Keratinocyte (primary cell): Measurements from ENCODE around the gene CKS1B.

Experiments
- EZH2 ChIP-seq: IDR thresholded peaks from one replicate; pipeline ENCODE4 v1.6.1; 2012; ENCODE audit warnings: inconsistent platforms, mild to moderate bottlenecking, low read length, moderate library complexity
- TF ChIP-seq, protein P1 (sequence below), 3 experiments: IDR thresholded peaks in 1 of 3; conservative IDR thresholded peaks in 1 of 3; optimal IDR thresholded peaks in 1 of 3; 2 replicates in 2 of 3; 3 replicates in 1 of 3; pipeline versions ENCODE3 to v1.5.1; 2011; ENCODE audit warnings: low read length in 3 of 3, mild to moderate bottlenecking in 3 of 3, moderate library complexity in 2 of 3, control low read depth in 1 of 3, inconsistent platforms in 1 of 3; ENCODE audit not compliant: insufficient read depth in 2 of 3; ENCODE audit errors: extremely low read depth in 1 of 3

DNA sequence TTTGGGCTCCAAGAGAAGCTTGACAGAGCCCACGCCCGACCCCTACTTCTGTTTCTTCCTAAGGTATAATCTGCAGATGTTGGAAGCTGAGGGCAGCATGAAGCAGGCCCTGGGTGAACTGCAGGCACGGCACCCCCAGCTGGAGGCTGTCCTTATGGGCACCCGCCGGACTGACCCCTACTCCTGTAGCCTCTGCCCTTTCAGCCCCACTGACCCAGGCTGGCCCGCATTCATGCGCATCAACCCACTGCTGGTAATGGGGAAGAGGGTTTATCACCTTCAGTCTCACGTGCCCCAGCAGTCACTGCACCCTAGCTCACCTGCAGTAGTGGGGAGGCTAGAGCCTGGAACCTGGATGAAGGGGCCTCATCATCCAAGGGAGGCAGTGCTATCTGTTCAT is 15.8 kb downstream of the CKS1B start:
- TF ChIP-seq, protein P1, sequence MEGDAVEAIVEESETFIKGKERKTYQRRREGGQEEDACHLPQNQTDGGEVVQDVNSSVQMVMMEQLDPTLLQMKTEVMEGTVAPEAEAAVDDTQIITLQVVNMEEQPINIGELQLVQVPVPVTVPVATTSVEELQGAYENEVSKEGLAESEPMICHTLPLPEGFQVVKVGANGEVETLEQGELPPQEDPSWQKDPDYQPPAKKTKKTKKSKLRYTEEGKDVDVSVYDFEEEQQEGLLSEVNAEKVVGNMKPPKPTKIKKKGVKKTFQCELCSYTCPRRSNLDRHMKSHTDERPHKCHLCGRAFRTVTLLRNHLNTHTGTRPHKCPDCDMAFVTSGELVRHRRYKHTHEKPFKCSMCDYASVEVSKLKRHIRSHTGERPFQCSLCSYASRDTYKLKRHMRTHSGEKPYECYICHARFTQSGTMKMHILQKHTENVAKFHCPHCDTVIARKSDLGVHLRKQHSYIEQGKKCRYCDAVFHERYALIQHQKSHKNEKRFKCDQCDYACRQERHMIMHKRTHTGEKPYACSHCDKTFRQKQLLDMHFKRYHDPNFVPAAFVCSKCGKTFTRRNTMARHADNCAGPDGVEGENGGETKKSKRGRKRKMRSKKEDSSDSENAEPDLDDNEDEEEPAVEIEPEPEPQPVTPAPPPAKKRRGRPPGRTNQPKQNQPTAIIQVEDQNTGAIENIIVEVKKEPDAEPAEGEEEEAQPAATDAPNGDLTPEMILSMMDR (optimal IDR thresholded peaks at IDR 0.05 in 1 of 3, IDR thresholded peaks at IDR 0.05 in 1 of 3, conservative IDR thresholded peaks at IDR 0.05 in 1 of 3; ENCODE audit: extremely low read depth in 1 of 3, insufficient read depth in 2 of 3, low read length in 3 of 3): no peak
- TF ChIP-seq EZH2: no peak
